K562 (cell line): Measurements from ENCODE around the gene SC5D. TPM values are rescaled to one million over a fixed set of nuclear protein-coding genes. Genes with fewer than 3 reads are reported as not detected.

Experiments used
- ATAC-seq: fragments of 200-7000 bp; cut with Tn5 transposase; 3 replicates; pipeline ENCODE4 v1.9.1; 2020; ENCODE audit warnings: moderate library complexity
- BruUV-seq: library from RNA; stranded (reverse); fragments of 400-500 nt; replicated peaks from 2 replicates; lab custom pipeline; 2021; lab: Mats Ljungman, UMichigan
- CTCF ChIA-PET: fragments of 300-600 bp; formaldehyde crosslinking; extraction: SDS; loops from one replicate; lab custom pipeline; 2021; ENCODE audit warnings: low intra/inter-chr PET ratio; lab: Yijun Ruan, JAX
- POLR2A ChIA-PET: fragments of 300-600, 350-650 bp; sonication (Branson Sonifier 250); formaldehyde crosslinking; extraction: SDS; loops from one replicate; lab custom pipeline; 2021; ENCODE audit warnings: antibody characterized with exemption, inconsistent platforms; lab: Yijun Ruan, JAX
- DNase-seq, 4 experiments: peaks; one replicate each; pipeline versions ENCODE4 v3.0.0 to v3.0.0-alpha.2; 2011 to 2018; ENCODE audit warnings: low spot score in 3 of 4, mixed read lengths in 3 of 4; ENCODE audit errors: extremely low read depth in 1 of 4
- FAIRE-seq: peaks from 2 replicates; lab custom pipeline; 2011; peaks lifted over from hg19 to GRCh38; lab: Jason Lieb, UNC
- H2AFZ ChIP-seq: 2 replicates; pipeline ENCODE4 v1.6.0; 2011; ENCODE audit warnings: low read depth, low read length, control low read depth, inconsistent platforms
- H3K27ac ChIP-seq: fragments of 200-600 bp; 3 replicates; pipeline ENCODE4 v1.8.0; 2011; ENCODE audit warnings: low read depth, mild to moderate bottlenecking, control low read depth, inconsistent platforms, low read length, moderate library complexity, mixed read lengths; ENCODE audit errors: extremely low read depth
- H3K27me3 ChIP-seq, 2 experiments: fragments of 300-600 bp in 1 of 2; 2 replicates in 1 of 2; 3 replicates in 1 of 2; pipeline versions ENCODE4 v1.6.0 to v1.8.0; 2011; ENCODE audit warnings: inconsistent platforms in 2 of 2, low read length in 2 of 2, mild to moderate bottlenecking in 1 of 2, mixed read lengths in 1 of 2, moderate library complexity in 1 of 2; ENCODE audit not compliant: control insufficient read depth in 2 of 2, insufficient read depth in 2 of 2
- H3K36me3 ChIP-seq: fragments of 300-600 bp; 3 replicates; pipeline ENCODE4 v1.8.0; 2011; ENCODE audit warnings: mild to moderate bottlenecking, low read length, inconsistent platforms; ENCODE audit not compliant: control insufficient read depth, insufficient read depth
- H3K4me1 ChIP-seq, 2 experiments: fragments of 200-600 bp in 1 of 2; replicated peaks in 1 of 2; 2 replicates in 1 of 2; 3 replicates in 1 of 2; pipeline versions ENCODE4 v1.5.1 to v1.8.0; 2011; ENCODE audit warnings: inconsistent platforms in 2 of 2, low read length in 2 of 2, mild to moderate bottlenecking in 1 of 2, mixed read lengths in 1 of 2, moderate library complexity in 1 of 2; ENCODE audit not compliant: control insufficient read depth in 2 of 2, insufficient read depth in 2 of 2
- H3K4me2 ChIP-seq: 2 replicates; pipeline ENCODE4 v1.6.1; 2011; ENCODE audit warnings: low read length, control low read depth, inconsistent platforms, mixed read lengths; ENCODE audit not compliant: insufficient read depth
- H3K4me3 ChIP-seq: fragments of 200-600 bp; sonication (generic), shearing (Covaris generic); 2 replicates; pipeline ENCODE4 v1.5.1; 2016; ENCODE audit warnings: control low read depth, inconsistent platforms
- H3K79me2 ChIP-seq: fragments of 200-600 bp; 3 replicates; pipeline ENCODE4 v1.8.0; 2011; ENCODE audit warnings: low read length, inconsistent platforms; ENCODE audit not compliant: control insufficient read depth, insufficient read depth
- H3K9ac ChIP-seq, 2 experiments: 2 replicates each; pipeline versions ENCODE4 v1.6.0 to v1.6.1; 2011; ENCODE audit warnings: low read depth in 2 of 2, low read length in 2 of 2, control low read depth in 1 of 2, inconsistent platforms in 1 of 2, mild to moderate bottlenecking in 1 of 2, mixed read lengths in 1 of 2; ENCODE audit not compliant: insufficient read depth in 1 of 2
- H3K9me1 ChIP-seq: one replicate; pipeline ENCODE4 v1.6.0; 2011; ENCODE audit warnings: inconsistent platforms, mild to moderate bottlenecking, low read length, moderate library complexity; ENCODE audit not compliant: control insufficient read depth, insufficient read depth
- H3K9me3 ChIP-seq: replicated peaks from 2 replicates; pipeline ENCODE4 v1.5.1; 2011; ENCODE audit warnings: low read depth, low read length, inconsistent platforms; ENCODE audit not compliant: control insufficient read depth, insufficient read depth
- H4K20me1 ChIP-seq: replicated peaks from 2 replicates; pipeline ENCODE4 v1.6.1; 2011; ENCODE audit warnings: low read length, inconsistent platforms, mixed read lengths; ENCODE audit not compliant: control insufficient read depth, insufficient read depth
- BACH1 ChIP-seq: fragments of 200-800 bp; sonication (Bioruptor generic); IDR thresholded peaks from 2 replicates; pipeline ENCODE4 v1.6.1; 2016; ENCODE audit warnings: missing genetic modification characterization, missing compliant biosample characterization
- NONO ChIP-seq, 2 experiments: fragments of 200-400 bp in 1 of 2; fragments of 450-650 bp in 1 of 2; formaldehyde crosslinking in 1 of 2; IDR thresholded peaks; 2 replicates each; pipeline ENCODE4 v1.6.1; 2017; ENCODE audit warnings: low read depth in 2 of 2, mild to moderate bottlenecking in 2 of 2, moderate library complexity in 2 of 2, low read length in 1 of 2
- RAD21 ChIP-seq, 2 experiments: fragments of 250-450 bp in 1 of 2; fragments of 450-650 bp in 1 of 2; sonication (Bioruptor Pico) in 1 of 2; formaldehyde crosslinking in 1 of 2; IDR thresholded peaks in 1 of 2; conservative IDR thresholded peaks in 1 of 2; 2 replicates each; pipeline versions ENCODE4 v1.4.0 to v1.8.0; 2020 to 2022; ENCODE audit warnings: mild to moderate bottlenecking in 2 of 2, moderate library complexity in 1 of 2
- SMC3 ChIP-seq: conservative IDR thresholded peaks from 2 replicates; pipeline ENCODE4 v1.6.1; 2011; ENCODE audit warnings: low read depth, low read length, improper control_type of control experiment; ENCODE audit not compliant: insufficient read depth
- USF2 ChIP-seq: sonication (generic); formaldehyde crosslinking; IDR thresholded peaks from 2 replicates; pipeline ENCODE4 v1.5.0; 2020; ENCODE audit warnings: missing genetic modification reagents
- ZNF232 ChIP-seq: sonication (generic); formaldehyde crosslinking; IDR thresholded peaks from 2 replicates; pipeline ENCODE4 v1.8.0; 2022; ENCODE audit warnings: mild to moderate bottlenecking, missing genetic modification reagents
- ZNF239 ChIP-seq: fragments of 250-450 bp; sonication (Bioruptor Pico); IDR thresholded peaks from 2 replicates; pipeline ENCODE4 v1.4.0; 2020; ENCODE audit warnings: mild to moderate bottlenecking
- WGBS: fragments of 100-300 bp; shearing (Covaris generic); methylation state at CpG from one replicate; pipeline ENCODE4 v1.1.6; 2016; ENCODE audit warnings: low coverage, mixed read lengths; ENCODE audit not compliant: insufficient coverage; ENCODE audit errors: missing lambda C conversion rate; 5-methylcytosine and 5-hydroxymethylcytosine counted together
- in situ Hi-C: fragments of 300-500 bp; cut with MboI; formaldehyde crosslinking; loops from 4 replicates; pipeline ENCODE4 v1.15.0; 2018; ENCODE audit warnings: inconsistent platforms, mixed read lengths
- intact Hi-C: fragments of 100-400 bp; cut with micrococcal nuclease; formaldehyde crosslinking; loops from 2 replicates; pipeline ENCODE4 v1.14.2; 2022
- polyA plus RNA-seq, 8 experiments: library from polyadenylated mRNA; depleted of rRNA in 4 of 8; stranded (reverse) in 5 of 8; unstranded in 3 of 8; fragments of >200 nt; fragmentation: Nextera tagmentation in 2 of 8; fragmentation: Illumina TruSeq in 1 of 8; extraction: Ambion mirVana in 2 of 8; extraction: Trizol in 1 of 8; gene quantifications; 2 replicates each; pipeline versions ENCODE4 v1.2.1 to v1.2.3, GENCODE V29; 2011 to 2014; ENCODE audit warnings: inconsistent platforms in 1 of 8, missing spikeins in 1 of 8
- total RNA-seq, 7 experiments: library from RNA; depleted of rRNA in 6 of 7; stranded (reverse); fragments of >200 nt in 6 of 7; fragmentation: Illumina TruSeq in 2 of 7; extraction: Trizol in 2 of 7; gene quantifications; 2 replicates each; pipeline versions ENCODE4 v1.2.1 to v1.2.3, GENCODE V29; 2011 to 2021; ENCODE audit warnings: low replicate concordance in 1 of 7
- TF ChIP-seq, protein P1 (sequence below), 3 experiments: IDR thresholded peaks in 2 of 3; conservative IDR thresholded peaks in 1 of 3; 2 replicates each; pipeline ENCODE4 v1.5.1; 2011 to 2012; ENCODE audit warnings: low read length in 3 of 3, mild to moderate bottlenecking in 3 of 3, control low read depth in 2 of 3, improper control_type of control experiment in 1 of 3, inconsistent platforms in 1 of 3, low read depth in 1 of 3, mixed read lengths in 1 of 3, moderate library complexity in 1 of 3; ENCODE audit not compliant: insufficient read depth in 2 of 3

SC5D gene
- total and polyA plus RNA-seq, 9 of the 15 experiments (the other 6 are each of a cell fraction or from before 2014, with no cell fraction given): 7.6 to 84.0 (median 17.4) TPM

GRCh38 chr11:121312483-121312882, 19.9 kb downstream of the SC5D start (continued):
- TF ChIP-seq NONO (IDR thresholded peaks at IDR 0.05; ENCODE audit: low read depth in 2 of 2, low read length in 1 of 2): no peak

- intact Hi-C loops (loop anchor here (1.0 kb wide), 1 partner anchor 272 kb away; no protein-coding TSS in a partner anchor), in situ Hi-C loops (no loop called here)
- Histone ChIP-seq H3K9ac (no peak overlapping the region), H3K4me2 (no peak overlapping the region), H3K27me3 (no peaks in the 10 kb centered on the region; a peak in 1 of 5 replicates), H2AFZ (no peak overlapping the region), H3K4me1 (no peaks in the 10 kb centered on the region), H3K4me3 (no peak overlapping the region), H4K20me1 (no peaks in the 10 kb centered on the region), H3K9me1 (no peaks in the 10 kb centered on the region), H3K79me2 (no peaks in the 10 kb centered on the region), H3K27ac (no peak overlapping the region), H3K36me3 (no peaks in the 10 kb centered on the region), H3K9me3 (no peaks in the 10 kb centered on the region)
- ChIA-PET CTCF (no interaction called here), POLR2A (no interaction called here)
- ATAC-seq (peak; percentile 85), DNase-seq (peak in 2 of 4 experiments; percentile 21), FAIRE-seq (peak; percentile 83)
- BruUV-seq: no TSS peak
- WGBS: 0% methylated on average over 7 of the region's 7 CpGs
- TF ChIP-seq, protein P1, sequence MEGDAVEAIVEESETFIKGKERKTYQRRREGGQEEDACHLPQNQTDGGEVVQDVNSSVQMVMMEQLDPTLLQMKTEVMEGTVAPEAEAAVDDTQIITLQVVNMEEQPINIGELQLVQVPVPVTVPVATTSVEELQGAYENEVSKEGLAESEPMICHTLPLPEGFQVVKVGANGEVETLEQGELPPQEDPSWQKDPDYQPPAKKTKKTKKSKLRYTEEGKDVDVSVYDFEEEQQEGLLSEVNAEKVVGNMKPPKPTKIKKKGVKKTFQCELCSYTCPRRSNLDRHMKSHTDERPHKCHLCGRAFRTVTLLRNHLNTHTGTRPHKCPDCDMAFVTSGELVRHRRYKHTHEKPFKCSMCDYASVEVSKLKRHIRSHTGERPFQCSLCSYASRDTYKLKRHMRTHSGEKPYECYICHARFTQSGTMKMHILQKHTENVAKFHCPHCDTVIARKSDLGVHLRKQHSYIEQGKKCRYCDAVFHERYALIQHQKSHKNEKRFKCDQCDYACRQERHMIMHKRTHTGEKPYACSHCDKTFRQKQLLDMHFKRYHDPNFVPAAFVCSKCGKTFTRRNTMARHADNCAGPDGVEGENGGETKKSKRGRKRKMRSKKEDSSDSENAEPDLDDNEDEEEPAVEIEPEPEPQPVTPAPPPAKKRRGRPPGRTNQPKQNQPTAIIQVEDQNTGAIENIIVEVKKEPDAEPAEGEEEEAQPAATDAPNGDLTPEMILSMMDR (IDR thresholded peaks at IDR 0.05 in 2 of 3, conservative IDR thresholded peaks at IDR 0.05 in 1 of 3; ENCODE audit: insufficient read depth in 2 of 3, low read depth in 1 of 3, low read length in 3 of 3): peak; percentile 54 to 66 (median 57)
- TF ChIP-seq USF2 (peak; percentile 14; the same call in 1 of the 2 replicates), BACH1 (no peak), ZNF239 (no peak), SMC3 (peak; percentile 37; the same call in 1 of the 2 replicates), RAD21 (CRISPR knock-in tag; conservative IDR thresholded peaks at IDR 0.05 in 1 of 2, IDR thresholded peaks at IDR 0.05 in 1 of 2) (peak in 1 of 2 experiments; percentile 58; a peak in 2 of 4 replicates), ZNF232 (CRISPR knock-in tag) (no peak)
Observed at GRCh38 chr11:121318848-121319834, 26.6 kb downstream of the SC5D start.
